NT2/D1 (cell line): ENCODE data around the gene EPB41L4A.

Source experiments
- DNase-seq: peaks from one replicate; pipeline ENCODE4 v3.0.0-alpha.2; 2011; ENCODE audit warnings: low read depth, low spot score
- H3K27me3 ChIP-seq: 2 replicates; pipeline ENCODE4 v1.6.0; 2011; ENCODE audit warnings: mild to moderate bottlenecking; ENCODE audit not compliant: insufficient read length, insufficient read depth
- H3K36me3 ChIP-seq: 2 replicates; pipeline ENCODE4 v1.6.1; 2011; ENCODE audit warnings: mild to moderate bottlenecking, low read length, mixed read lengths; ENCODE audit not compliant: insufficient read depth, insufficient read length
- H3K4me1 ChIP-seq: 2 replicates; pipeline ENCODE4 v1.5.1; 2011; ENCODE audit not compliant: insufficient read depth, insufficient read length
- H3K4me3 ChIP-seq: 2 replicates; pipeline ENCODE4 v1.5.1; 2011; ENCODE audit warnings: low read depth; ENCODE audit not compliant: insufficient read length
- H3K9ac ChIP-seq: 2 replicates; pipeline ENCODE4 v1.6.0; 2011; ENCODE audit warnings: low read depth; ENCODE audit not compliant: insufficient read length
- H3K9me3 ChIP-seq: 2 replicates; pipeline ENCODE4 v1.5.1; 2011; ENCODE audit warnings: mild to moderate bottlenecking, low read length; ENCODE audit not compliant: insufficient read depth
- SUZ12 ChIP-seq: IDR thresholded peaks from 2 replicates; pipeline ENCODE4 v1.6.1; 2011; ENCODE audit not compliant: insufficient read length, insufficient read depth; ENCODE audit errors: extremely low read depth
- YY1 ChIP-seq: IDR thresholded peaks from 2 replicates; pipeline ENCODE4 v1.6.1; 2011; ENCODE audit not compliant: insufficient read length, insufficient read depth
- ZNF274 ChIP-seq: IDR thresholded peaks from 2 replicates; pipeline ENCODE4 v1.6.1; 2011; ENCODE audit warnings: mild to moderate bottlenecking, low read depth, low read length

The EPB41L4A gene

GRCh38 chr5:112413611-112414010 is 5.5 kb downstream of the EPB41L4A start:
- no peak for DNase-seq
- Histone ChIP-seq H3K9ac (no peak overlapping the region), H3K4me3 (no peak overlapping the region)

GRCh38 chr5:112412346-112412745 is 6.7 kb downstream of the EPB41L4A start:
- Histone ChIP-seq H3K4me3 (no peak overlapping the region), H3K9me3 (no peaks in the 10 kb centered on the region), H3K4me1 (no peaks in the 10 kb centered on the region), H3K27me3 (peaks cover 8% of the 10 kb centered on the region), H3K36me3 (no peaks in the 10 kb centered on the region), H3K9ac (no peak overlapping the region)
- DNase-seq = no peak
- TF ChIP-seq SUZ12 (no peak), ZNF274 (no peak), YY1 (no peak)

More at GRCh38 chr5:112413611-112414010, 5.5 kb downstream of the EPB41L4A start:
- TF ChIP-seq YY1 = no peak
- TF ChIP-seq SUZ12 = no peak
- no peak for TF ChIP-seq ZNF274
- H3K36me3 ChIP-seq = no peaks in the 10 kb centered on the region
- no peaks in the 10 kb centered on the region for H3K9me3 ChIP-seq
- peaks cover 21% of the 10 kb centered on the region for H3K27me3 ChIP-seq
- no peaks in the 10 kb centered on the region for H3K4me1 ChIP-seq

- Histone ChIP-seq H3K9me3 (no peaks in the 10 kb centered on the region), H3K4me3 (no peak overlapping the region), H3K9ac (no peak overlapping the region), H3K27me3 (peaks cover 4% of the 10 kb centered on the region), H3K4me1 (no peaks in the 10 kb centered on the region), H3K36me3 (no peaks in the 10 kb centered on the region)
- TF ChIP-seq YY1 (no peak), SUZ12 (no peak), ZNF274 (no peak)
- no peak for DNase-seq
Measured at GRCh38 chr5:112411903-112412302, 7.2 kb downstream of the EPB41L4A start.

GRCh38 chr5:112407666-112408065 is 11.4 kb downstream of the EPB41L4A start:
- Histone ChIP-seq H3K4me1 (no peaks in the 10 kb centered on the region), H3K9ac (no peak overlapping the region), H3K9me3 (no peaks in the 10 kb centered on the region), H3K4me3 (no peak overlapping the region), H3K27me3 (no peaks in the 10 kb centered on the region), H3K36me3 (no peaks in the 10 kb centered on the region)
- no peak for DNase-seq
- TF ChIP-seq SUZ12 (no peak), YY1 (no peak), ZNF274 (no peak)

- no peak for DNase-seq
- Histone ChIP-seq H3K27me3 (no peaks in the 10 kb centered on the region), H3K36me3 (no peaks in the 10 kb centered on the region), H3K9me3 (no peaks in the 10 kb centered on the region), H3K4me1 (no peaks in the 10 kb centered on the region), H3K4me3 (no peak overlapping the region), H3K9ac (no peak overlapping the region)
- TF ChIP-seq ZNF274 (no peak), SUZ12 (no peak), YY1 (no peak)
Measured at GRCh38 chr5:112407240-112407639, 11.8 kb downstream of the EPB41L4A start.

GRCh38 chr5:112403069-112403468 is 16.0 kb downstream of the EPB41L4A start:
- no peak for DNase-seq
- Histone ChIP-seq H3K4me1 (no peaks in the 10 kb centered on the region), H3K4me3 (no peak overlapping the region), H3K27me3 (no peaks in the 10 kb centered on the region), H3K36me3 (no peaks in the 10 kb centered on the region), H3K9me3 (no peaks in the 10 kb centered on the region), H3K9ac (no peak overlapping the region)
- TF ChIP-seq YY1 (no peak), SUZ12 (no peak), ZNF274 (no peak)

- DNase-seq = no peak
- TF ChIP-seq YY1 = no peak
- no peak for TF ChIP-seq ZNF274
- TF ChIP-seq SUZ12 = no peak
- no peaks in the 10 kb centered on the region for H3K27me3 ChIP-seq
- no peaks in the 10 kb centered on the region for H3K36me3 ChIP-seq
- no peaks in the 10 kb centered on the region for H3K4me1 ChIP-seq
- no peaks in the 10 kb centered on the region for H3K9me3 ChIP-seq
- no peak overlapping the region for H3K9ac ChIP-seq
- H3K4me3 ChIP-seq = no peak overlapping the region
Measured at GRCh38 chr5:112401924-112402323, 17.2 kb downstream of the EPB41L4A start.
